ENCODE results near the gene GRK5. TPM values are rescaled to one million over a fixed set of nuclear protein-coding genes. Genes with fewer than 3 reads are reported as not detected.

GRK5 gene
- polyA plus RNA-seq, 1 experiment, result 20.8 TPM

GRCh38 chr10:119455609-119456434 is 248.5 kb downstream of the GRK5 start:
- no peaks in the 10 kb centered on the region for H3K27me3 ChIP-seq (ENCODE audit: control insufficient read depth, insufficient read depth, low read length)
- H3K36me3 ChIP-seq (ENCODE audit: control insufficient read depth, insufficient read depth, low read length), result peaks cover 14% of the 10 kb centered on the region
- no peak overlapping the region for H3K4me3 ChIP-seq (ENCODE audit: low read depth, low read length)
- CTCF ChIA-PET, result no interaction called here
- no peak for DNase-seq (ENCODE audit: low read depth)
- TF ChIP-seq, protein P1, sequence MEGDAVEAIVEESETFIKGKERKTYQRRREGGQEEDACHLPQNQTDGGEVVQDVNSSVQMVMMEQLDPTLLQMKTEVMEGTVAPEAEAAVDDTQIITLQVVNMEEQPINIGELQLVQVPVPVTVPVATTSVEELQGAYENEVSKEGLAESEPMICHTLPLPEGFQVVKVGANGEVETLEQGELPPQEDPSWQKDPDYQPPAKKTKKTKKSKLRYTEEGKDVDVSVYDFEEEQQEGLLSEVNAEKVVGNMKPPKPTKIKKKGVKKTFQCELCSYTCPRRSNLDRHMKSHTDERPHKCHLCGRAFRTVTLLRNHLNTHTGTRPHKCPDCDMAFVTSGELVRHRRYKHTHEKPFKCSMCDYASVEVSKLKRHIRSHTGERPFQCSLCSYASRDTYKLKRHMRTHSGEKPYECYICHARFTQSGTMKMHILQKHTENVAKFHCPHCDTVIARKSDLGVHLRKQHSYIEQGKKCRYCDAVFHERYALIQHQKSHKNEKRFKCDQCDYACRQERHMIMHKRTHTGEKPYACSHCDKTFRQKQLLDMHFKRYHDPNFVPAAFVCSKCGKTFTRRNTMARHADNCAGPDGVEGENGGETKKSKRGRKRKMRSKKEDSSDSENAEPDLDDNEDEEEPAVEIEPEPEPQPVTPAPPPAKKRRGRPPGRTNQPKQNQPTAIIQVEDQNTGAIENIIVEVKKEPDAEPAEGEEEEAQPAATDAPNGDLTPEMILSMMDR (IDR thresholded peaks at IDR 0.05; ENCODE audit: insufficient read depth, low read depth, low read length), result no peak
- POLR2A ChIA-PET, result no interaction called here

- Histone ChIP-seq H3K4me3 (ENCODE audit: low read depth, low read length) (no peak overlapping the region), H3K36me3 (ENCODE audit: control insufficient read depth, insufficient read depth, low read length) (peaks cover 14% of the 10 kb centered on the region), H3K27me3 (ENCODE audit: control insufficient read depth, insufficient read depth, low read length) (no peaks in the 10 kb centered on the region)
- DNase-seq (ENCODE audit: low read depth), result no peak
- TF ChIP-seq, protein P1 (IDR thresholded peaks at IDR 0.05; ENCODE audit: insufficient read depth, low read depth, low read length), result no peak
- ChIA-PET CTCF (interaction anchor here (1.1 to 3.3 kb wide), 3 partner anchors 12 to 257 kb away, joined by 3 to 14 read pairs (median 4); no protein-coding TSS in a partner anchor), POLR2A (no interaction called here)
Observed at GRCh38 chr10:119456435-119456810, 249.1 kb downstream of the GRK5 start.

DNA sequence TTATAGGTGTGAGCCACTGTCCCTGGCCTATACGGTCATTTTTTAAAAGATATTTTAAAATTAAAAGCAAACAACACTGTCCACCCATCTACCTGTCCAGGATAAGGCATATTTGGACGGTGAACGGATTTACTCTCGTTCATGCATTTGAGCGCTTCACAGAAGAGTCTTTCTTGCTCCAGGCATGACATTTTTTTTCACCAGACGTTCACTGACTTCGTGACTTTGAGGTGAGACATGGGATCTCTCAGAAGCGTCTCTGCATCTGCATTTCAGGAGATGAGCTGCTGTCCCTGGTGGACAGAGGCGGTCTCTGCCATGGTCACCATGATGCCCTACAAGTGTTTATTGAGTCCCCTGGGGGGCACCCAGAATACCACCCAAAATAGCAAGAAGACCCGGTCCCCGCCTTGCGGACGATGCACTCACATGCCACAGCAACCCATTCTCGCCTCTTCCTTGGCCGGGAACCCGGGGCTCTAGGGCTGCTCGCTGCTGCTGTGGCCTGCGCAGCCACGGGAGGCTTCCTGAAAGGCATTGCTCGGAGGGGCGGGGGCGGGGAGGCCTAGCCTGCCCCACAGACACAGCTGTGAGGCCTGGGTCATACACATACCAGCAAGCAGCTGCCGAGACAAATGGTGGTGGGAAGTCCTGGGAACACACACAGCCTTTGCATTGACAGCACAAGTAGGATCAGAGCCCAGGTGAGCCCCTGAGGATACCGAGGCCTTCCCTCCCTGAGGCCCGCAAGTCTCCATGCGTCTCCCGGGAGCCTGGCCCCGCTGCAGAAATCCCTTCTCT is 250.8 kb downstream of the GRK5 start:
- H3K4me3 ChIP-seq (ENCODE audit: low read depth, low read length), result no peak overlapping the region
- POLR2A ChIA-PET, result no interaction called here
- peaks cover 9% of the 10 kb centered on the region for H3K36me3 ChIP-seq (ENCODE audit: control insufficient read depth, insufficient read depth, low read length)
- CTCF ChIA-PET, result interaction anchor here (1.6 to 3.3 kb wide), 2 partner anchors 31 to 259 kb away, joined by 3 to 14 read pairs; no protein-coding TSS in a partner anchor
- TF ChIP-seq, protein P1 (IDR thresholded peaks at IDR 0.05; ENCODE audit: insufficient read depth, low read depth, low read length), result no peak
- H3K27me3 ChIP-seq (ENCODE audit: control insufficient read depth, insufficient read depth, low read length), result no peaks in the 10 kb centered on the region
- DNase-seq (ENCODE audit: low read depth), result no peak

GRCh38 chr10:119459681-119460340 is 252.4 kb downstream of the GRK5 start:
- no peak for DNase-seq (ENCODE audit: low read depth)
- no peak overlapping the region for H3K4me3 ChIP-seq (ENCODE audit: low read depth, low read length)
- TF ChIP-seq, protein P1 (IDR thresholded peaks at IDR 0.05; ENCODE audit: insufficient read depth, low read depth, low read length), result no peak
- H3K27me3 ChIP-seq (ENCODE audit: control insufficient read depth, insufficient read depth, low read length), result no peaks in the 10 kb centered on the region
- H3K36me3 ChIP-seq (ENCODE audit: control insufficient read depth, insufficient read depth, low read length), result peaks cover 3% of the 10 kb centered on the region; the same call in 1 of the 2 replicates
- CTCF ChIA-PET, result interaction anchor here (0.9 to 3.3 kb wide), 4 partner anchors 12 to 261 kb away, joined by 3 to 14 read pairs (median 8); no protein-coding TSS in a partner anchor
- POLR2A ChIA-PET, result no interaction called here

All from BJ (cell line).